Endothelial cell of umbilical vein (primary cell): ENCODE results near the gene FEN1.

Experiments
- EZH2 ChIP-seq: IDR thresholded peaks from 2 replicates; pipeline ENCODE4 v1.6.1; 2012; ENCODE audit warnings: borderline replicate concordance, low read depth, mild to moderate bottlenecking, moderate library complexity, low read length, inconsistent platforms; ENCODE audit not compliant: severe bottlenecking
- FOS ChIP-seq: IDR thresholded peaks from 2 replicates; pipeline ENCODE4 v1.6.1; 2011; ENCODE audit warnings: mild to moderate bottlenecking, low read length, moderate library complexity, borderline replicate concordance; ENCODE audit not compliant: insufficient read depth
- GATA2 ChIP-seq: IDR thresholded peaks from 2 replicates; pipeline ENCODE4 v1.7.0; 2011; ENCODE audit warnings: low read depth, mild to moderate bottlenecking, moderate library complexity, mixed read lengths, low read length; ENCODE audit not compliant: insufficient read length, insufficient read depth
- JUN ChIP-seq: IDR thresholded peaks from 2 replicates; pipeline ENCODE4 v1.6.1; 2011; ENCODE audit warnings: borderline replicate concordance, low read depth; ENCODE audit not compliant: insufficient read length, insufficient read depth
- MAX ChIP-seq: IDR thresholded peaks from 2 replicates; pipeline ENCODE4 v1.6.1; 2011; ENCODE audit not compliant: insufficient read depth, insufficient read length
- MYC ChIP-seq: IDR thresholded peaks from one replicate; pipeline ENCODE4 v1.6.1; 2011; ENCODE audit warnings: mild to moderate bottlenecking, low read depth, low read length
- POLR2A ChIP-seq: IDR thresholded peaks from 2 replicates; pipeline ENCODE4 v1.6.1; 2012; ENCODE audit warnings: low read depth, mild to moderate bottlenecking, control low read depth, low read length
- POLR2AphosphoS5 ChIP-seq: IDR thresholded peaks from 2 replicates; pipeline ENCODE4 v1.6.1; 2012; ENCODE audit warnings: low read depth, mild to moderate bottlenecking, control low read depth, low read length, moderate library complexity; ENCODE audit not compliant: insufficient read depth
- TF ChIP-seq, protein P1 (sequence below), 2 donors: IDR thresholded peaks; 1 replicate in 1 of 2; 2 replicates in 1 of 2; pipeline ENCODE4 v1.5.1; 2011; ENCODE audit warnings: low read length in 2 of 2, mild to moderate bottlenecking in 2 of 2, moderate library complexity in 2 of 2, control low read depth in 1 of 2, inconsistent platforms in 1 of 2, low read depth in 1 of 2; ENCODE audit not compliant: insufficient read depth in 1 of 2; ENCODE audit errors: extremely low read depth in 1 of 2

- TF ChIP-seq, protein P1, sequence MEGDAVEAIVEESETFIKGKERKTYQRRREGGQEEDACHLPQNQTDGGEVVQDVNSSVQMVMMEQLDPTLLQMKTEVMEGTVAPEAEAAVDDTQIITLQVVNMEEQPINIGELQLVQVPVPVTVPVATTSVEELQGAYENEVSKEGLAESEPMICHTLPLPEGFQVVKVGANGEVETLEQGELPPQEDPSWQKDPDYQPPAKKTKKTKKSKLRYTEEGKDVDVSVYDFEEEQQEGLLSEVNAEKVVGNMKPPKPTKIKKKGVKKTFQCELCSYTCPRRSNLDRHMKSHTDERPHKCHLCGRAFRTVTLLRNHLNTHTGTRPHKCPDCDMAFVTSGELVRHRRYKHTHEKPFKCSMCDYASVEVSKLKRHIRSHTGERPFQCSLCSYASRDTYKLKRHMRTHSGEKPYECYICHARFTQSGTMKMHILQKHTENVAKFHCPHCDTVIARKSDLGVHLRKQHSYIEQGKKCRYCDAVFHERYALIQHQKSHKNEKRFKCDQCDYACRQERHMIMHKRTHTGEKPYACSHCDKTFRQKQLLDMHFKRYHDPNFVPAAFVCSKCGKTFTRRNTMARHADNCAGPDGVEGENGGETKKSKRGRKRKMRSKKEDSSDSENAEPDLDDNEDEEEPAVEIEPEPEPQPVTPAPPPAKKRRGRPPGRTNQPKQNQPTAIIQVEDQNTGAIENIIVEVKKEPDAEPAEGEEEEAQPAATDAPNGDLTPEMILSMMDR (IDR thresholded peaks at IDR 0.05; ENCODE audit: extremely low read depth in 1 of 2, insufficient read depth in 1 of 2, low read depth in 1 of 2, low read length in 2 of 2): no peak
- TF ChIP-seq POLR2AphosphoS5 (no peak), MAX (no peak), POLR2A (no peak), JUN (no peak), EZH2 (no peak), MYC (no peak), GATA2 (no peak), FOS (no peak)
These were observed 9.9 kb upstream of the FEN1 start for GRCh38 chr11:61782841-61783240.
